HCT116 (cell line): Measurements from ENCODE around the gene PREB. TPM values are rescaled to one million over a fixed set of nuclear protein-coding genes. Genes with fewer than 3 reads are reported as not detected.

Experiments
- ATAC-seq: fragments of 200-7000 bp; cut with Tn5 transposase; 2 replicates; pipeline ENCODE4 v1.9.1; 2020; ENCODE audit warnings: mild to moderate bottlenecking, moderate library complexity
- BruUV-seq: library from RNA; stranded (reverse); fragments of 400-500 nt; replicated peaks from 2 replicates; lab custom pipeline; 2021; lab: Mats Ljungman, UMichigan
- CTCF ChIA-PET: fragments of 300-600 bp; sonication (Branson Sonifier 250); formaldehyde crosslinking; loops from one replicate; lab custom pipeline; 2021; ENCODE audit warnings: antibody characterized with exemption; lab: Charles Lee
- POLR2A ChIA-PET: fragments of 300-600, 350-600 bp; sonication (Branson Sonifier 250); formaldehyde crosslinking; loops from one replicate; lab custom pipeline; 2021; ENCODE audit warnings: antibody characterized with exemption; lab: Charles Lee
- RAD21 ChIA-PET, 2 experiments: fragments of 300-600 bp; sonication (Branson Sonifier 250); formaldehyde crosslinking; loops; one replicate each; lab custom pipeline; 2023; ENCODE audit warnings: low total read pairs in 2 of 2; ENCODE audit not compliant: uncharacterized antibody in 2 of 2, unreplicated experiment in 2 of 2, low non-redundant PET in 1 of 2; lab: Charles Lee
- DNase-seq: peaks from one replicate; pipeline ENCODE4 v3.0.0-alpha.2; 2010; ENCODE audit warnings: low read depth, low spot score
- H2AFZ ChIP-seq: fragments of 200-600 bp; shearing (Covaris generic), sonication (generic); 2 replicates; pipeline ENCODE4 v1.6.1; 2017; ENCODE audit warnings: low read depth, mixed run types, mixed read lengths, antibody characterized with exemption, low read length; ENCODE audit not compliant: poor library complexity, severe bottlenecking
- H3K27ac ChIP-seq: 2 replicates; pipeline ENCODE4 v1.5.1; 2012; ENCODE audit warnings: low read depth, low read length
- H3K27me3 ChIP-seq: fragments of 200-600 bp; sonication (generic); 2 replicates; pipeline ENCODE4 v1.6.1; 2016; ENCODE audit warnings: mixed run types, low read length, mixed read lengths; ENCODE audit not compliant: insufficient read depth
- H3K36me3 ChIP-seq, 2 experiments: fragments of 200-500 bp in 1 of 2; fragments of 200-600 bp in 1 of 2; sonication (Bioruptor generic) in 1 of 2; sonication (generic) in 1 of 2; 2 replicates each; pipeline versions ENCODE4 v1.5.1 to v1.6.1; 2014 to 2016; ENCODE audit warnings: low read length in 2 of 2, inconsistent platforms in 1 of 2, mixed read lengths in 1 of 2, mixed run types in 1 of 2; ENCODE audit not compliant: insufficient read depth in 2 of 2, control insufficient read depth in 1 of 2
- H3K4me1 ChIP-seq, 2 experiments: fragments of 200-600 bp in 1 of 2; sonication (generic) in 1 of 2; 2 replicates each; pipeline versions ENCODE4 v1.5.1 to v1.6.1; 2012 to 2017; ENCODE audit warnings: low read length in 2 of 2, inconsistent platforms in 1 of 2, mild to moderate bottlenecking in 1 of 2, mixed read lengths in 1 of 2, mixed run types in 1 of 2, moderate library complexity in 1 of 2; ENCODE audit not compliant: insufficient read depth in 2 of 2, control insufficient read depth in 1 of 2
- H3K4me2 ChIP-seq: fragments of 200-600 bp; sonication (generic); 2 replicates; pipeline ENCODE4 v1.6.1; 2017; ENCODE audit warnings: mixed run types, low read length, mixed read lengths
- H3K4me3 ChIP-seq, 2 experiments: fragments of 200-600 bp in 1 of 2; sonication (generic) in 1 of 2; replicated peaks in 1 of 2; 2 replicates each; pipeline ENCODE4 v1.5.1; 2011 to 2016; ENCODE audit warnings: low read length in 2 of 2, control low read depth in 1 of 2, low read depth in 1 of 2, mild to moderate bottlenecking in 1 of 2, mixed read lengths in 1 of 2, mixed run types in 1 of 2
- H3K79me2 ChIP-seq: fragments of 200-600 bp; sonication (generic); 2 replicates; pipeline ENCODE4 v1.6.1; 2017; ENCODE audit warnings: mild to moderate bottlenecking, mixed run types, low read length, moderate library complexity, mixed read lengths; ENCODE audit not compliant: insufficient read depth
- H3K9ac ChIP-seq: fragments of 200-600 bp; sonication (generic); 2 replicates; pipeline ENCODE4 v1.6.1; 2016; ENCODE audit warnings: low read length, mixed read lengths
- H3K9me2 ChIP-seq: fragments of 200-600 bp; sonication (generic), shearing (Covaris generic); 2 replicates; pipeline ENCODE4 v1.6.1; 2017; ENCODE audit warnings: mixed run types, mild to moderate bottlenecking, moderate library complexity; ENCODE audit not compliant: insufficient read depth
- H3K9me3 ChIP-seq, 2 experiments: fragments of 200-500 bp in 1 of 2; fragments of 200-600 bp in 1 of 2; sonication (Bioruptor generic) in 1 of 2; sonication (generic) in 1 of 2; 2 replicates each; pipeline ENCODE4 v1.6.1; 2014 to 2017; ENCODE audit warnings: low read length in 2 of 2, mixed read lengths in 2 of 2, inconsistent platforms in 1 of 2, low read depth in 1 of 2, mild to moderate bottlenecking in 1 of 2, mixed run types in 1 of 2, moderate library complexity in 1 of 2; ENCODE audit not compliant: control insufficient read depth in 1 of 2, insufficient read depth in 1 of 2
- H4K20me1 ChIP-seq: fragments of 200-600 bp; sonication (generic), shearing (Covaris generic); 2 replicates; pipeline ENCODE4 v1.6.1; 2017; ENCODE audit warnings: mixed run types, mild to moderate bottlenecking, moderate library complexity; ENCODE audit not compliant: insufficient read depth
- ATF3 ChIP-seq: IDR thresholded peaks from 2 replicates; pipeline ENCODE4 v1.6.1; 2012
- CEBPB ChIP-seq: IDR thresholded peaks from 2 replicates; pipeline ENCODE4 v1.6.1; 2012; ENCODE audit warnings: low read depth
- CTCF ChIP-seq, 3 experiments: fragments of 200-600 bp in 1 of 3; sonication (generic) in 1 of 3; IDR thresholded peaks in 2 of 3; conservative IDR thresholded peaks in 1 of 3; 2 replicates each; pipeline ENCODE4 v1.5.1; 2012 to 2017; ENCODE audit warnings: low read depth in 2 of 3, low read length in 2 of 3, antibody characterized with exemption in 1 of 3, borderline replicate concordance in 1 of 3, control low read depth in 1 of 3, mild to moderate bottlenecking in 1 of 3, mixed read lengths in 1 of 3, mixed run types in 1 of 3, moderate library complexity in 1 of 3; ENCODE audit not compliant: insufficient read depth in 1 of 3
- EGR1 ChIP-seq: IDR thresholded peaks from 2 replicates; pipeline ENCODE4 v1.6.1; 2012; ENCODE audit warnings: low read depth
- ELF1 ChIP-seq: IDR thresholded peaks from 2 replicates; pipeline ENCODE4 v1.6.1; 2012; ENCODE audit warnings: low read depth, borderline replicate concordance
- EZH2phosphoT487 ChIP-seq: fragments of 200-600 bp; IDR thresholded peaks from 2 replicates; pipeline ENCODE4 v1.6.1; 2018; ENCODE audit warnings: antibody characterized with exemption, borderline replicate concordance
- FOSL1 ChIP-seq: IDR thresholded peaks from 2 replicates; pipeline ENCODE4 v1.6.1; 2012; ENCODE audit warnings: low read depth
- JUND ChIP-seq: IDR thresholded peaks from 2 replicates; pipeline ENCODE4 v1.6.1; 2012
- MAX ChIP-seq: IDR thresholded peaks from 2 replicates; pipeline ENCODE4 v1.6.1; 2012
- POLR2A ChIP-seq: IDR thresholded peaks from 2 replicates; pipeline ENCODE4 v1.7.0; 2011; ENCODE audit warnings: borderline replicate concordance; ENCODE audit not compliant: insufficient read depth, insufficient read length; ENCODE audit errors: extremely low read depth
- POLR2AphosphoS5 ChIP-seq: IDR thresholded peaks from 2 replicates; pipeline ENCODE4 v1.6.1; 2011; ENCODE audit warnings: mild to moderate bottlenecking, low read depth, low read length, moderate library complexity
- RAD21 ChIP-seq: IDR thresholded peaks from 2 replicates; pipeline ENCODE4 v1.6.1; 2012; ENCODE audit warnings: low read depth, mild to moderate bottlenecking
- REST ChIP-seq: IDR thresholded peaks from 2 replicates; pipeline ENCODE4 v1.6.1; 2012; ENCODE audit warnings: low read depth
- SP1 ChIP-seq: IDR thresholded peaks from 2 replicates; pipeline ENCODE4 v1.6.1; 2012; ENCODE audit warnings: low read depth
- SRF ChIP-seq: IDR thresholded peaks from 2 replicates; pipeline ENCODE4 v1.6.1; 2012; ENCODE audit warnings: low read depth
- TCF7L2 ChIP-seq: IDR thresholded peaks from 2 replicates; pipeline ENCODE4 v1.7.0; 2011; ENCODE audit warnings: borderline replicate concordance, inconsistent platforms; ENCODE audit not compliant: insufficient read depth, insufficient read length; ENCODE audit errors: extremely low read depth
- YY1 ChIP-seq: IDR thresholded peaks from 2 replicates; pipeline ENCODE4 v1.6.1; 2011; ENCODE audit warnings: low read length, low read depth, moderate library complexity, mild to moderate bottlenecking; ENCODE audit not compliant: insufficient replicate concordance; ENCODE audit errors: extremely low read depth
- ZBTB33 ChIP-seq: IDR thresholded peaks from 2 replicates; pipeline ENCODE4 v1.6.1; 2011; ENCODE audit warnings: mild to moderate bottlenecking, low read length, moderate library complexity; ENCODE audit not compliant: insufficient replicate concordance; ENCODE audit errors: extremely low read depth
- ZFX ChIP-seq: fragments of 450-650 bp; IDR thresholded peaks from 2 replicates; pipeline ENCODE4 v1.6.1; 2017
- intact Hi-C: fragments of 100-400 bp; cut with micrococcal nuclease; formaldehyde crosslinking; loops from 2 replicates; pipeline ENCODE4 v1.10.0; 2022
- total RNA-seq: library from RNA; stranded (reverse); gene quantifications from one replicate; pipeline ENCODE4 v1.2.1, GENCODE V29; 2021; ENCODE audit not compliant: unreplicated experiment

Gene PREB
- total RNA-seq, 1 experiment from 2014 or later: 54.2 TPM

GRCh38 chr2:27179344-27180000 is 45.0 kb upstream of the PREB start:
- Histone ChIP-seq H4K20me1 (no peaks in the 10 kb centered on the region), H3K4me2 (no peak overlapping the region), H3K27ac (no peak overlapping the region), H3K4me3 (no peak overlapping the region), H2AFZ (no peak overlapping the region), H3K27me3 (peaks cover 9% of the 10 kb centered on the region; the same call in 1 of the 2 replicates), H3K79me2 (no peaks in the 10 kb centered on the region), H3K9me3 (no peaks in the 10 kb centered on the region), H3K36me3 (no peaks in the 10 kb centered on the region), H3K9me2 (no peaks in the 10 kb centered on the region), H3K4me1 (no peaks in the 10 kb centered on the region), H3K9ac (no peak overlapping the region)
- POLR2A ChIA-PET: no interaction called here
- CTCF ChIA-PET: interaction anchor here (1.0 to 1.1 kb wide), 2 partner anchors 10 to 12 kb away, joined by 3 read pairs; no protein-coding TSS in a partner anchor
- TF ChIP-seq POLR2AphosphoS5: no peak
- TF ChIP-seq FOSL1: no peak
- no peak for TF ChIP-seq SP1
- TF ChIP-seq YY1: no peak
- TF ChIP-seq SRF: no peak
- no peak for TF ChIP-seq MAX
- no peak for TF ChIP-seq CEBPB
- no peak for TF ChIP-seq ZFX
- no peak for TF ChIP-seq EZH2phosphoT487
- TF ChIP-seq ATF3: no peak
- no peak for TF ChIP-seq TCF7L2
- no peak for TF ChIP-seq ELF1
- TF ChIP-seq JUND: no peak
- no peak for TF ChIP-seq REST
- no peak for TF ChIP-seq POLR2A
- TF ChIP-seq EGR1: no peak
- no peak for TF ChIP-seq RAD21
- TF ChIP-seq CTCF (IDR thresholded peaks at IDR 0.05 in 2 of 3, conservative IDR thresholded peaks at IDR 0.05 in 1 of 3; ENCODE audit: borderline replicate concordance in 1 of 3, insufficient read depth in 1 of 3, low read depth in 2 of 3, low read length in 2 of 3): no peak
- no peak for TF ChIP-seq ZBTB33
- BruUV-seq: no TSS peak
- DNase-seq: no peak
- intact Hi-C loops: no loop called here
- no peak for ATAC-seq
- RAD21 ChIA-PET: no interaction called here
